HEK293T (cell line): ENCODE results near the gene TBC1D12.

Experiments used
- CTCF ChIA-PET: fragments of 350-600 bp; formaldehyde crosslinking; extraction: SDS; loops from one replicate; lab custom pipeline; 2021; ENCODE audit warnings: antibody characterized with exemption, inconsistent platforms; lab: Yijun Ruan, JAX
- POLR2A ChIA-PET: fragments of 350-600 bp; formaldehyde crosslinking; extraction: SDS; loops from one replicate; lab custom pipeline; 2020; ENCODE audit warnings: antibody characterized with exemption, inconsistent platforms; lab: Yijun Ruan, JAX
- DNase-seq: peaks from one replicate; pipeline ENCODE4 v3.0.0; 2012; ENCODE audit warnings: mixed read lengths; ENCODE audit errors: extremely low spot score
- ARNT ChIP-seq: fragments of 450-650 bp; IDR thresholded peaks from 2 replicates; pipeline ENCODE4 v1.6.1; 2017; ENCODE audit warnings: mild to moderate bottlenecking
- BHLHE40 ChIP-seq: fragments of 450-650 bp; IDR thresholded peaks from 2 replicates; pipeline ENCODE4 v1.6.1; 2016; ENCODE audit warnings: mild to moderate bottlenecking, moderate library complexity, borderline replicate concordance
- CTBP1 ChIP-seq: fragments of 450-650 bp; IDR thresholded peaks from 2 replicates; pipeline ENCODE4 v1.6.1; 2016; ENCODE audit warnings: borderline replicate concordance
- ELF4 ChIP-seq: fragments of 450-650 bp; IDR thresholded peaks from 2 replicates; pipeline ENCODE4 v1.6.1; 2017; ENCODE audit warnings: antibody characterized with exemption
- FOXA1 ChIP-seq: fragments of 450-650 bp; IDR thresholded peaks from 2 replicates; pipeline ENCODE4 v1.6.1; 2016; ENCODE audit warnings: mild to moderate bottlenecking
- FOXK2 ChIP-seq: fragments of 450-650 bp; IDR thresholded peaks from 2 replicates; pipeline ENCODE4 v1.6.1; 2016; ENCODE audit warnings: mild to moderate bottlenecking
- FOXM1 ChIP-seq: fragments of 450-650 bp; IDR thresholded peaks from 2 replicates; pipeline ENCODE4 v1.6.1; 2017; ENCODE audit warnings: mild to moderate bottlenecking, borderline replicate concordance
- HDGF ChIP-seq: fragments of 450-650 bp; IDR thresholded peaks from 2 replicates; pipeline ENCODE4 v1.6.1; 2017; ENCODE audit warnings: antibody characterized with exemption, borderline replicate concordance
- L3MBTL2 ChIP-seq: fragments of 450-650 bp; conservative IDR thresholded peaks from 2 replicates; pipeline ENCODE4 v1.6.1; 2016; ENCODE audit warnings: mild to moderate bottlenecking
- LEF1 ChIP-seq: fragments of 450-650 bp; IDR thresholded peaks from 2 replicates; pipeline ENCODE4 v1.6.1; 2017; ENCODE audit warnings: mild to moderate bottlenecking, borderline replicate concordance
- NFRKB ChIP-seq: fragments of 450-650 bp; IDR thresholded peaks from 2 replicates; pipeline ENCODE4 v1.6.1; 2016; ENCODE audit warnings: mild to moderate bottlenecking, moderate library complexity
- SP1 ChIP-seq: fragments of 450-650 bp; IDR thresholded peaks from 2 replicates; pipeline ENCODE4 v1.6.1; 2017
- SUZ12 ChIP-seq: fragments of 450-650 bp; IDR thresholded peaks from 2 replicates; pipeline ENCODE4 v1.6.1; 2016; ENCODE audit warnings: mild to moderate bottlenecking
- TARDBP ChIP-seq: fragments of 450-650 bp; IDR thresholded peaks from 2 replicates; pipeline ENCODE4 v1.6.1; 2016
- ZNF384 ChIP-seq: fragments of 450-650 bp; IDR thresholded peaks from 2 replicates; pipeline ENCODE4 v1.6.1; 2016
- TF ChIP-seq, protein P1 (sequence below): fragments of 450-650 bp; IDR thresholded peaks from 2 replicates; pipeline ENCODE4 v1.6.1; 2016

Gene TBC1D12

DNA sequence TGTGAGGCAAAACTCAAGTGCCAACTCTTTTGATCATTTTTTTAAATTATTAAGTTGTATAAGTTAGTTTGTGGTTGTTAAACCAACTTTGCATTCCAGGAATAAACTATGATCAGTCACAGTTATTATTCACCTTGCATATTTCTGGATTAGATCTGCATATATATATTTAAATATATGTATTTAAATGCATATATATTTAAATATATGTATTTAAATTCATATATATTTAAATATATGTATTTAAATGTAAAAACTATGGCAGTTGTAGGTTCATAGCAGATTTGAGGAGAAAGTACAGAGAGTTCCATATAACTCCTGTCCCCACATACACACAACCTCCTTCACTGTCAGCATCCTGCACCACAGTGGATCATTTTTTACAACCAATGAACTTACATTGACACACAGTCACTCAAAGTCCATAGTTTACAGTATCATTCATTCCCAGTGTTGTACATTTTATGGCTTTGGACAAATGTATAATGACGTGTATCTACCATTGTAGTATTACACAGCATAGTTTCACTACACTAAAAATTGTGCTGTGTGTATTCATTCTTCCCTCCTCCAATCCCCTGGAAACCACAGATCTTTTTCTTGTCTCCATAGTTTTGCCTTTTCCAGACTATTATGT is 49.7 kb downstream of the TBC1D12 start:
- CTCF ChIA-PET, result no interaction called here
- TF ChIP-seq SUZ12 (no peak), CTBP1 (no peak), SP1 (no peak), FOXK2 (no peak), FOXA1 (no peak), ELF4 (no peak), TARDBP (no peak), ZNF384 (no peak), LEF1 (no peak), L3MBTL2 (no peak), BHLHE40 (no peak), NFRKB (no peak), ARNT (no peak), FOXM1 (no peak), HDGF (no peak)
- TF ChIP-seq, protein P1, sequence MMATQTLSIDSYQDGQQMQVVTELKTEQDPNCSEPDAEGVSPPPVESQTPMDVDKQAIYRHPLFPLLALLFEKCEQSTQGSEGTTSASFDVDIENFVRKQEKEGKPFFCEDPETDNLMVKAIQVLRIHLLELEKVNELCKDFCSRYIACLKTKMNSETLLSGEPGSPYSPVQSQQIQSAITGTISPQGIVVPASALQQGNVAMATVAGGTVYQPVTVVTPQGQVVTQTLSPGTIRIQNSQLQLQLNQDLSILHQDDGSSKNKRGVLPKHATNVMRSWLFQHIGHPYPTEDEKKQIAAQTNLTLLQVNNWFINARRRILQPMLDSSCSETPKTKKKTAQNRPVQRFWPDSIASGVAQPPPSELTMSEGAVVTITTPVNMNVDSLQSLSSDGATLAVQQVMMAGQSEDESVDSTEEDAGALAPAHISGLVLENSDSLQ, result no peak
- DNase-seq, result no peak
- POLR2A ChIA-PET, result no interaction called here

DNA sequence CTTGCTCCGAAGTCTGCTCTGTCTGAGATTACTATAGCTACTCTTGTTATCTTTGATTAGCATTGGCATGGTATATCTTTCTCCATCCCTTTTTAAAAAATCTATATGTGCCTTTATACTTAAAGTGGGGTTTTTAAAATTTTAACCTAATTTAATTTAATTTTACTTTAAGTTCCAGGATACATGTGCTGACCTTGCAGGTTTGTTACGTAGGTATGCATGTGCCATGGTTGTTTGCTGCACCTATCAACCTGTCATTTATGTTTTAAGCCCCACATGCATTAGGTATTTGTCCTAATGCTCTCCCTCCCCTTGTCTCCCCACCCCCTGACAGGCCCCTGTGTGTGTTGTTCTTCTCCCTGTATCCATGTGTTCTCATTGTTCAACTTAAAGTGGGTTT is 54.6 kb downstream of the TBC1D12 start:
- CTCF ChIA-PET, result no interaction called here
- POLR2A ChIA-PET, result no interaction called here
- DNase-seq, result no peak
- TF ChIP-seq NFRKB, result no peak
- no peak for TF ChIP-seq FOXM1
- TF ChIP-seq SP1, result no peak
- no peak for TF ChIP-seq L3MBTL2
- TF ChIP-seq CTBP1, result no peak
- no peak for TF ChIP-seq ARNT
- no peak for TF ChIP-seq FOXK2
- no peak for TF ChIP-seq ZNF384
- TF ChIP-seq FOXA1, result no peak
- TF ChIP-seq TARDBP, result no peak
- TF ChIP-seq ELF4, result no peak
- TF ChIP-seq LEF1, result no peak
- no peak for TF ChIP-seq BHLHE40

DNA sequence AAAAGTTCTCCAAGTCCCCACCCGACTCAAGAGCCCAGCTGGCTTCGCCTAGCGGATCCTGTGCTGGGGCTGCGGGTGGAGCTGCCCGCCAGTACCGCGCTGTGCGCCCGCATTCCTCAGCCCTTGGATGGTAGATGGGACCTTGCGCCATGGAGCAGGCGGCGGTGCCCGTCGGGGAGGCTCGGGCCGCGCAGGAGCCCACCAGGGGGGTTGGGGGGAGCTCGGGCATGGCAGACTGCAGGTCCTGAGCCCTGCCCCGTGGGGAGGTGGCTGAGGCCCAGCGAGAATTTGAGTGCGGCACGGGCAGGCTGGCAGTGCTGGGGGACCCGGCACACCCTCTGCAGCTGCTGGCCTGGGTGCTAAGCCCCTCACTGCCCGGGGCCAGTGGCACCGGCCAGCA is 57.0 kb downstream of the TBC1D12 start:
- TF ChIP-seq HDGF, result no peak
- no peak for TF ChIP-seq ARNT
- TF ChIP-seq ELF4, result no peak
- TF ChIP-seq LEF1, result no peak
- TF ChIP-seq ZNF384, result no peak
- TF ChIP-seq L3MBTL2, result no peak
- no peak for TF ChIP-seq CTBP1
- no peak for TF ChIP-seq FOXA1
- no peak for TF ChIP-seq TARDBP
- TF ChIP-seq SP1, result no peak
- no peak for TF ChIP-seq SUZ12
- no peak for TF ChIP-seq FOXK2
- TF ChIP-seq BHLHE40, result no peak
- ChIA-PET POLR2A (interaction anchor here (1.7 kb wide), 1 partner anchor 86 kb away, joined by 4 read pairs; the partner anchor contains the start of gene HELLS), CTCF (no interaction called here)
- DNase-seq, result no peak

DNA sequence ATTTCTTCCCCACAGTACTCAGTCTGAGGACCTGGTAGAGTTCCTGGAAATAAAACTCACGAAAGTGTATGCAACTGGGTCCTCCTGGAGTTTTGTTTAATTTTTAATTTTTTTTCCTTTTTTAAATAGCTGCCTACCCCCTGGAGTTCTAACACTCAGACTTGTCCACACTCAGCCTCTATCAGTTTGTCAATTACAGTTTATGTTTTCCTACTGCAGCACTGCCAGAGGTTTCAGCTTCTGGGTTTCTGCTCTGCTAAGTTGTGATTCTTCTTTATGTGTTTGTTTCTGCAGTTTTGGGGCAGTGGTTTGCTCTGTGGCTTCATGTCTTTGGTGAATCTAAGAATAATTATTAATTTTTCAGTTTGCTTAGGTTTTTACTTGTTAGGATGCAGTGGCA is 59.2 kb downstream of the TBC1D12 start:
- ChIA-PET POLR2A (no interaction called here), CTCF (interaction anchor here (0.9 kb wide), 1 partner anchor 17 kb away, joined by 3 read pairs; no protein-coding TSS in a partner anchor)
- DNase-seq, result no peak
- TF ChIP-seq HDGF (no peak), L3MBTL2 (no peak), ZNF384 (no peak), ELF4 (no peak), FOXK2 (no peak), SUZ12 (no peak), TARDBP (no peak), CTBP1 (no peak), NFRKB (no peak), FOXA1 (no peak), SP1 (no peak), FOXM1 (no peak), LEF1 (no peak), BHLHE40 (no peak), ARNT (no peak)
- TF ChIP-seq, protein P1, result no peak

DNA sequence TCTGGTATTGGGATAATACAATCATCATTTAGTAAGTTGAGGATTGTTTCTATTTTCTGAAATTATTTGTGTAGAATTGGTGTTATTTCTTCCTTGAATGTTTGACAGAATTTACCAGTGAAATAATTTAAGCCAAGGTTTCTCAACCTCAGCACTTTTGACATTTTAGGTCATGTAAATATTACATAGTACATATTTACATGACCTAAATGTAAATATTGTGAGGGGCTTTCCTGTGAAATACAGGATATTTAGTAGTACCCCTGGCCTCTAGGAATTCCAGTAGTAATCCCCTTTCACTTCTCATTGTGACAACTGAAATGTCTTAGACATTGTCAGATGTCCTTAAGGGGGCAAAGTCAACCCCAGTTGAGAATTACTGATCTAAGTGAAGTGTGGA is 59.8 kb downstream of the TBC1D12 start:
- ChIA-PET CTCF (interaction anchor here (0.9 kb wide), 1 partner anchor 18 kb away, joined by 3 read pairs; no protein-coding TSS in a partner anchor), POLR2A (no interaction called here)
- no peak for DNase-seq
- TF ChIP-seq BHLHE40, result no peak
- no peak for TF ChIP-seq FOXA1
- no peak for TF ChIP-seq L3MBTL2
- no peak for TF ChIP-seq ZNF384
- TF ChIP-seq TARDBP, result no peak
- TF ChIP-seq, protein P1, result no peak
- TF ChIP-seq FOXK2, result no peak
- TF ChIP-seq ARNT, result no peak

DNA sequence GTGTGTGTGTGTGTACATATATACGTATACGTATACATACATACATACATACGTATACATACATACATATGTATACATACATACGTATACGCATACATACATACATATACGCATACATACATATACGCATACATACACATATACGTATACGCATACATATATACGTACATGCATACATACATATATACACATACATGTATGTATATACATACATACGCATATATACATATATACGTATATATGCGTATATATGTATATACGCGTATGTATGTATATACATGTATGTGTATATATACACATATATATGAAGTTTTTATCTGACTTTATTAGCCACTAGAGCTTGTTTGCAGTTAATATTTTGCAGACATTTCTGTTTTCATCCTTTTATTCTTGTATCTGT is 63.3 kb downstream of the TBC1D12 start:
- POLR2A ChIA-PET, result no interaction called here
- DNase-seq, result no peak
- no peak for TF ChIP-seq SP1
- TF ChIP-seq ZNF384, result no peak
- no peak for TF ChIP-seq L3MBTL2
- TF ChIP-seq FOXM1, result no peak
- TF ChIP-seq NFRKB, result no peak
- TF ChIP-seq HDGF, result no peak
- TF ChIP-seq, protein P1, result no peak
- TF ChIP-seq SUZ12, result no peak
- CTCF ChIA-PET, result no interaction called here
